ENCODE results near the gene RBM38. TPM values are rescaled to one million over a fixed set of nuclear protein-coding genes. Genes with fewer than 3 reads are reported as not detected.
"Not testable (repeated sequence)": the region's sequence is repeated elsewhere in the genome, so short reads cannot be mapped to it uniquely, and the experiment has no call there.

RBM38 gene
- total RNA-seq, 4 donors from 2014 or later: 6.2 to 13.3 (median 11.2) TPM

DNA sequence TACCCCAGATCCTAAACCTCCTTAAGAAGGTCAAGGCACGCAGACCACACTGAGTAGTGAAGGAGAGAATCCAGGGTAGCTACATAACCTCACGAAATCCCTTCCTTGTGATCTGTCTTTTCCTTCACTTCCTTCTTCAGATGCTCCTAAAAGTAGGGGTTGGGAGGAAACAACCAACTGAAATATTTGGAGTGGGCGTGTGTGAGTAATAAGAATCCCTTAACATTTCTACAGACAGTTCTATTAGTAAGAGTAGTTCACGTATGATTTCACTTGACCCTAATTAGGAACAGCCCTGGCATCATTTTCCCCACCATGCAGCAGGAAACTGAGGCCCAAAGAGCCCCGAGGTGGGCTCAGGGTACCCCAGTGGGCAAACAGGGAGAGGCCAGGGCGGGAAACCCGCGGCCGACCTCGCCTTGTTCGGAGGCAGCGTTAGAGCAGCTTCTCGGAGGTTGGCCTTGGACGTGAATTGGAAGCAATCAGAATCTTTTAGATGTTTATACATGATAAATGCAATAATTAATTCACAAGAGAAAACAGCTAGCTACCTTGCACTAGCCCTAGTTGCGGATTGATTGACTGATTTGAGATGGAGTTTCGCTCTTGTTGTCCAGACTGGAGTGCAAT, 41.0 kb upstream of the RBM38 start:
- no peak for DNase-seq (ENCODE audit: low spot score in 2 of 2)
- intact Hi-C loops (cut with DNase I; ENCODE audit: low total_unique reads): no loop called here
- WGBS, 2 donors: 67 to 74% methylated on average over 16 of the region's 16 CpGs
- TF ChIP-seq, protein P1, sequence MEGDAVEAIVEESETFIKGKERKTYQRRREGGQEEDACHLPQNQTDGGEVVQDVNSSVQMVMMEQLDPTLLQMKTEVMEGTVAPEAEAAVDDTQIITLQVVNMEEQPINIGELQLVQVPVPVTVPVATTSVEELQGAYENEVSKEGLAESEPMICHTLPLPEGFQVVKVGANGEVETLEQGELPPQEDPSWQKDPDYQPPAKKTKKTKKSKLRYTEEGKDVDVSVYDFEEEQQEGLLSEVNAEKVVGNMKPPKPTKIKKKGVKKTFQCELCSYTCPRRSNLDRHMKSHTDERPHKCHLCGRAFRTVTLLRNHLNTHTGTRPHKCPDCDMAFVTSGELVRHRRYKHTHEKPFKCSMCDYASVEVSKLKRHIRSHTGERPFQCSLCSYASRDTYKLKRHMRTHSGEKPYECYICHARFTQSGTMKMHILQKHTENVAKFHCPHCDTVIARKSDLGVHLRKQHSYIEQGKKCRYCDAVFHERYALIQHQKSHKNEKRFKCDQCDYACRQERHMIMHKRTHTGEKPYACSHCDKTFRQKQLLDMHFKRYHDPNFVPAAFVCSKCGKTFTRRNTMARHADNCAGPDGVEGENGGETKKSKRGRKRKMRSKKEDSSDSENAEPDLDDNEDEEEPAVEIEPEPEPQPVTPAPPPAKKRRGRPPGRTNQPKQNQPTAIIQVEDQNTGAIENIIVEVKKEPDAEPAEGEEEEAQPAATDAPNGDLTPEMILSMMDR (IDR thresholded peaks at IDR 0.05): no peak
- TF ChIP-seq POLR2A (IDR thresholded peaks at IDR 0.05): no peak
- no peak overlapping the region for H3K4me3 ChIP-seq (ENCODE audit: low read depth, poor library complexity, severe bottlenecking)

DNA sequence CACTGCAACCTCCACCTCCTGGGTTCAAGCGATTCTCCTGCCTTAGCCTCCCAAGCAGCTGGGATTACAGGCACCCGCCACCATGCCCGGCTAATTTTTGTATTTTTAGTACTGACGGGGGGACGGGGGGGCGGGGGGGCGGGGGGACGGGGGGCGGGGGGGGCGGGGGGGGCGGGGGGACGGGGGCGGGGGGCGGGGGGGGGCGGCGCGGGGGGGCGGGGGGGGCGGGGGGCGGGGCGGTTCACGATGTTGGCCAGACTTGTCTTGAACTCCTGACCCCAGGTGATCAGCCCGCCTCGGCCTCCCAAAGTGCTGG, 40.5 kb upstream of the RBM38 start:
- DNase-seq (ENCODE audit: low spot score in 2 of 2); intact Hi-C loops (cut with DNase I; ENCODE audit: low total_unique reads); H3K4me3 ChIP-seq (ENCODE audit: low read depth, poor library complexity, severe bottlenecking): not testable (repeated sequence)
- WGBS, 2 donors: 18 to 42% methylated on average over 2 to 5 of the region's 24 CpGs

DNA sequence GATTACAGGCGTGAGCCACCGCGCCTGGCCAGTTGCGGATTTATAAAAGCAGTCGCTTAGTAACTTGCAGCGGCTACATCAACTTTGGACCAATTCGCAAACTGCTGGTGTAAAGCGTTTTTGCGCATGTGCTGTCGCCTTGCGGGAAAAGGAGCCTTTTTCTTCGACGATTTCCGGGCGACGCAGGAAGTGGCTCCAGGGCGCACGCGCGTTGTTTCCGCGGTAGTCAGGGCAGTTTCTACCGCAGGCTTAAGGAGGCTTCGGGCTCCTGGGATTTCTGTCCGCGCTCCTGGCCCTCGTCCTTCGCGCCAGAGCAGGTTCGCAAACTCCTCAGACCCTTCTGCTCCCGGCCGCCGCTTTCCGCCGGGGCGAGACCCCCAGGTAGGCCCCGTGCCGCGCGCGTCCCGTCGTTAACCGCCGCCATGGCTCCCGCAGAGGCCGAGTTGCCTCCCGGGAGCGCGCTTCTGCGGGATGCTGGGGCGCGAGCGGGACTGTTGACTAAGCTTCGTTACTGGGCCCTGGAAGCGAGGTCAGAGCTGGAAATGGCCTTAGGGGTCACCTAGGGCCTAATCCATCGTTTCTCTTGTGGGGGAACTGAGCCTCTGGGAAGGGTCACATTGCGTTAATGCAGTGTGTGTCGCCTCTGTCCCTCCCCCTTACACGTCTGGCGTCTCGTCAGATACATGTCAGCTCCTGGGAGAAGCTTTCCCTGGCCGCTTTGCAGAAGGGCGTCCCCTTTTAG, 40.0 kb upstream of the RBM38 start, which contains the start of gene RAE1:
TSS of gene RAE1 (plus strand) at position 214 of the 742 bp plus-strand sequence. CDS start 2,784 bp downstream, outside the sequence.
- WGBS, 2 donors: 0 to 1% methylated on average over 41 to 59 of the region's 64 CpGs
- DNase-seq (ENCODE audit: low spot score in 2 of 2): peak; percentile 87 to 97
- intact Hi-C loops (cut with DNase I; ENCODE audit: low total_unique reads): no loop called here
- peak within 1 kb of the TSS; percentile 99 for H3K4me3 ChIP-seq (ENCODE audit: low read depth, poor library complexity, severe bottlenecking)
- no peak for TF ChIP-seq POLR2A (IDR thresholded peaks at IDR 0.05)
- TF ChIP-seq, protein P1 (IDR thresholded peaks at IDR 0.05): no peak

DNA sequence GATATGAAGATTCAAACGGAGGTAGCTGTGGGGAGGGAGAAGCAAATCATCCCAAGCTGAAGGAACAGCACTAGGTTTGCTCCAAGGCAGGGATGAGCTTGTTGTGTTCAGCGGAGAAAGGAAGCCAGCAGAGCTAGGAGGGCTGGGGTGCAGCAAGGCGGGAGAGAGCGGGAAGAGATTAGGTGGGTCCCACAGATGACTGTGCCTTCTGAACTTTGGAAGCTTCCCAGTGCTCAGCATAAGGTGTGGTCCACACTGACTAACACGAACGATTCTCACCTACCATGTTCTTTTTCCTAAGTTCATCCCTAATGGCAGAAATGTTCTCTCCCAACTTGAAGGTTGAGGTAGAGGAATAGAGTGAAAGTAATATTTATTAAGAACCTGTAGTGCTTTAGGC, 38.9 kb upstream of the RBM38 start:
- no peak for TF ChIP-seq POLR2A (IDR thresholded peaks at IDR 0.05)
- TF ChIP-seq, protein P1 (IDR thresholded peaks at IDR 0.05): no peak
- 55 to 64% methylated on average over 6 of the region's 6 CpGs for WGBS, 2 donors

DNA sequence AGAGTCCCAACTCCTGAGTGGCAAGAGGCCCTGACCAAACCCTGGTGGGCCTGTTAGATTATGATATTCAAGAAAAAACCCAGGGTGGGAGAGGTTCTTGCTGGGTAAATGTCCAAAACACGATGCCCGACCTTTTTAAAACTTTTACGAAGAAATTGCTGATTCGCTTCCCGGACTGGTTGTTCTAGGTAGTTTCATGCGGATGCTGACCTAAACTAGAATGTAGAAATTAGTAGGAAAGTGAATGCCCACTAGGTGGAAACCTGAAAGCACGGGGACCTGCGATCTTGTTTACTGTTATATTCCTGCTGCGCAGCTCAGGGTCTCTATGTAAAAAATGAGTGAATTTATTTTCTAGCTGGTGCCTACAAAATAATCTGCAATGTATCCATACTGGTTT, 37.8 kb upstream of the RBM38 start:
- intact Hi-C loops (cut with DNase I; ENCODE audit: low total_unique reads): no loop called here
- TF ChIP-seq, protein P1 (IDR thresholded peaks at IDR 0.05): no peak
- TF ChIP-seq POLR2A (IDR thresholded peaks at IDR 0.05): no peak
- no peak overlapping the region for H3K4me3 ChIP-seq (ENCODE audit: low read depth, poor library complexity, severe bottlenecking)
- no peak for DNase-seq (ENCODE audit: low spot score in 2 of 2)
- 89 to 91% methylated on average over 9 of the region's 9 CpGs for WGBS, 2 donors

More for the DNA sequence above, 38.9 kb upstream of the RBM38 start:
- no peak overlapping the region for H3K4me3 ChIP-seq (ENCODE audit: low read depth, poor library complexity, severe bottlenecking)
- no peak for DNase-seq (ENCODE audit: low spot score in 2 of 2)
- intact Hi-C loops (cut with DNase I; ENCODE audit: low total_unique reads): no loop called here

DNA sequence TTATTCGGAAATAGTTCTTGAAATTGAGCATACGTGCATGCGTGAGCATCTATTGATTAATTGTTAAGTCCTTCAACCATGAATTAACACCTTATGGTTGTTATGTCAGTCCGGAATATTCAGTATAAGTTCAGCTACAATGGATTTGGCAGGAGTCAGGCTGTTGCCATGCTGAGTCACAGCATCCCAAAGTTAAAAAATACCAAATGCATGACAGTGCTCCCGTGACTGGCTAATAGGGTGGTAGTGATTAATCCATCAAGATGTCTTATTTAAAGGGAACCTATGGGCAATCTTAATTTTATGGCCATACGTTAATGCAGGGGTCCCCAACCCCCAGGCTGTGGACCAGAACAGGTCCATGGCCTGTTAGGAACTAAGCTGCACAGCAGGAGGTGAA, 29.7 kb upstream of the RBM38 start:
- no peak for TF ChIP-seq POLR2A (IDR thresholded peaks at IDR 0.05)
- TF ChIP-seq, protein P1 (IDR thresholded peaks at IDR 0.05): no peak
- 71 to 84% methylated on average over 6 of the region's 6 CpGs for WGBS, 2 donors
- intact Hi-C loops (cut with DNase I; ENCODE audit: low total_unique reads): no loop called here
- no peak for DNase-seq (ENCODE audit: low spot score in 2 of 2)
- H3K4me3 ChIP-seq (ENCODE audit: low read depth, poor library complexity, severe bottlenecking): no peak overlapping the region

Data from lower leg skin (tissue), 4 donors.